Measurements from ENCODE around the gene BLMH.

The BLMH gene

GRCh38 chr17:30246460-30246859 is 45.3 kb downstream of the BLMH start:
- Histone ChIP-seq H3K36me3 (ENCODE audit: insufficient read depth, low read length) (peaks cover 34% of the 10 kb centered on the region), H3K27me3 (ENCODE audit: insufficient read depth, low read length) (no peaks in the 10 kb centered on the region), H3K4me1 (ENCODE audit: insufficient read depth, low read length) (no peaks in the 10 kb centered on the region), H3K4me3 (ENCODE audit: low read length) (no peak overlapping the region), H3K27ac (ENCODE audit: low read depth, low read length) (no peak overlapping the region), H3K9me3 (ENCODE audit: insufficient read depth, low read depth, low read length) (no peaks in the 10 kb centered on the region), H3K9ac (ENCODE audit: low read depth, low read length) (no peak overlapping the region)
- WGBS, result 92% methylated on average over 6 of the region's 7 CpGs

- H3K27ac ChIP-seq (ENCODE audit: low read depth, low read length), result no peak overlapping the region
- no peaks in the 10 kb centered on the region for H3K4me1 ChIP-seq (ENCODE audit: insufficient read depth, low read length)
- peaks cover 26% of the 10 kb centered on the region for H3K36me3 ChIP-seq (ENCODE audit: insufficient read depth, low read length)
- no peak overlapping the region for H3K4me3 ChIP-seq (ENCODE audit: low read length)
- no peaks in the 10 kb centered on the region for H3K27me3 ChIP-seq (ENCODE audit: insufficient read depth, low read length)
- H3K9me3 ChIP-seq (ENCODE audit: insufficient read depth, low read depth, low read length), result no peaks in the 10 kb centered on the region
- WGBS, result 77% methylated on average over 4 of the region's 4 CpGs
- H3K9ac ChIP-seq (ENCODE audit: low read depth, low read length), result no peak overlapping the region
Measured at GRCh38 chr17:30244853-30245385, 46.8 kb downstream of the BLMH start.

- no peaks in the 10 kb centered on the region for H3K9me3 ChIP-seq (ENCODE audit: insufficient read depth, low read depth, low read length)
- no peaks in the 10 kb centered on the region; the same call in none of the 2 replicates for H3K4me1 ChIP-seq (ENCODE audit: insufficient read depth, low read length)
- H3K27ac ChIP-seq (ENCODE audit: low read depth, low read length), result no peak overlapping the region
- no peak overlapping the region for H3K9ac ChIP-seq (ENCODE audit: low read depth, low read length)
- H3K4me3 ChIP-seq (ENCODE audit: low read length), result no peak overlapping the region
- WGBS, result 89% methylated on average over 8 of the region's 8 CpGs
- H3K36me3 ChIP-seq (ENCODE audit: insufficient read depth, low read length), result peaks cover 14% of the 10 kb centered on the region
- peaks cover 10% of the 10 kb centered on the region for H3K27me3 ChIP-seq (ENCODE audit: insufficient read depth, low read length)
Measured at GRCh38 chr17:30243568-30243967, 48.2 kb downstream of the BLMH start.

- Histone ChIP-seq H3K4me3 (ENCODE audit: low read length) (no peak overlapping the region), H3K27ac (ENCODE audit: low read depth, low read length) (no peak overlapping the region), H3K9me3 (ENCODE audit: insufficient read depth, low read depth, low read length) (no peaks in the 10 kb centered on the region), H3K9ac (ENCODE audit: low read depth, low read length) (no peak overlapping the region), H3K27me3 (ENCODE audit: insufficient read depth, low read length) (peaks cover 16% of the 10 kb centered on the region), H3K4me1 (ENCODE audit: insufficient read depth, low read length) (no peaks in the 10 kb centered on the region; the same call in none of the 2 replicates), H3K36me3 (ENCODE audit: insufficient read depth, low read length) (peaks cover 8% of the 10 kb centered on the region; the same call in 1 of the 2 replicates)
- WGBS, result 89% methylated on average over 4 of the region's 4 CpGs
Measured at GRCh38 chr17:30243002-30243401, 48.7 kb downstream of the BLMH start.

- Histone ChIP-seq H3K36me3 (ENCODE audit: insufficient read depth, low read length) (no peaks in the 10 kb centered on the region), H3K9ac (ENCODE audit: low read depth, low read length) (no peak overlapping the region), H3K4me3 (ENCODE audit: low read length) (no peak overlapping the region), H3K9me3 (ENCODE audit: insufficient read depth, low read depth, low read length) (no peaks in the 10 kb centered on the region), H3K27me3 (ENCODE audit: insufficient read depth, low read length) (peaks cover 34% of the 10 kb centered on the region), H3K27ac (ENCODE audit: low read depth, low read length) (no peak overlapping the region), H3K4me1 (ENCODE audit: insufficient read depth, low read length) (no peaks in the 10 kb centered on the region; the same call in none of the 2 replicates)
- 92% methylated on average over 5 of the region's 6 CpGs for WGBS
Measured at GRCh38 chr17:30241051-30241450, 50.7 kb downstream of the BLMH start.

GRCh38 chr17:30240177-30240576 is 51.6 kb downstream of the BLMH start:
- Histone ChIP-seq H3K4me3 (ENCODE audit: low read length) (no peak overlapping the region), H3K4me1 (ENCODE audit: insufficient read depth, low read length) (no peaks in the 10 kb centered on the region; the same call in none of the 2 replicates), H3K9me3 (ENCODE audit: insufficient read depth, low read depth, low read length) (no peaks in the 10 kb centered on the region), H3K27me3 (ENCODE audit: insufficient read depth, low read length) (peaks cover 42% of the 10 kb centered on the region), H3K27ac (ENCODE audit: low read depth, low read length) (no peak overlapping the region), H3K9ac (ENCODE audit: low read depth, low read length) (no peak overlapping the region), H3K36me3 (ENCODE audit: insufficient read depth, low read length) (no peaks in the 10 kb centered on the region)
- WGBS, result 94% methylated on average over 8 of the region's 8 CpGs

GRCh38 chr17:30239089-30239462 is 52.7 kb downstream of the BLMH start:
- no peaks in the 10 kb centered on the region for H3K9me3 ChIP-seq (ENCODE audit: insufficient read depth, low read depth, low read length)
- no peak overlapping the region for H3K4me3 ChIP-seq (ENCODE audit: low read length)
- H3K36me3 ChIP-seq (ENCODE audit: insufficient read depth, low read length), result no peaks in the 10 kb centered on the region
- H3K27ac ChIP-seq (ENCODE audit: low read depth, low read length), result no peak overlapping the region
- WGBS, result 51% methylated on average over 5 of the region's 5 CpGs
- no peak overlapping the region for H3K9ac ChIP-seq (ENCODE audit: low read depth, low read length)
- H3K4me1 ChIP-seq (ENCODE audit: insufficient read depth, low read length), result no peaks in the 10 kb centered on the region; the same call in none of the 2 replicates
- H3K27me3 ChIP-seq (ENCODE audit: insufficient read depth, low read length), result peaks cover 53% of the 10 kb centered on the region

GRCh38 chr17:30238387-30239088 is 53.2 kb downstream of the BLMH start:
- peak overlapping the region; percentile 47 for H3K4me3 ChIP-seq (ENCODE audit: low read length)
- no peak overlapping the region for H3K9ac ChIP-seq (ENCODE audit: low read depth, low read length)
- no peaks in the 10 kb centered on the region; the same call in none of the 2 replicates for H3K4me1 ChIP-seq (ENCODE audit: insufficient read depth, low read length)
- WGBS, result 4% methylated on average over 27 of the region's 27 CpGs
- peaks cover 59% of the 10 kb centered on the region for H3K27me3 ChIP-seq (ENCODE audit: insufficient read depth, low read length)
- no peaks in the 10 kb centered on the region for H3K36me3 ChIP-seq (ENCODE audit: insufficient read depth, low read length)
- no peaks in the 10 kb centered on the region for H3K9me3 ChIP-seq (ENCODE audit: insufficient read depth, low read depth, low read length)
- H3K27ac ChIP-seq (ENCODE audit: low read depth, low read length), result no peak overlapping the region

- H3K9ac ChIP-seq (ENCODE audit: low read depth, low read length), result no peak overlapping the region
- H3K27me3 ChIP-seq (ENCODE audit: insufficient read depth, low read length), result peaks cover 64% of the 10 kb centered on the region
- no peak overlapping the region for H3K27ac ChIP-seq (ENCODE audit: low read depth, low read length)
- H3K9me3 ChIP-seq (ENCODE audit: insufficient read depth, low read depth, low read length), result no peaks in the 10 kb centered on the region
- H3K4me1 ChIP-seq (ENCODE audit: insufficient read depth, low read length), result no peaks in the 10 kb centered on the region; the same call in none of the 2 replicates
- peak overlapping the region; percentile 47 for H3K4me3 ChIP-seq (ENCODE audit: low read length)
- no peaks in the 10 kb centered on the region for H3K36me3 ChIP-seq (ENCODE audit: insufficient read depth, low read length)
- 2% methylated on average over 7 of the region's 7 CpGs for WGBS
Measured at GRCh38 chr17:30238003-30238344, 53.8 kb downstream of the BLMH start.

GRCh38 chr17:30237296-30238002 is 54.3 kb downstream of the BLMH start:
- no peaks in the 10 kb centered on the region for H3K9me3 ChIP-seq (ENCODE audit: insufficient read depth, low read depth, low read length)
- no peak overlapping the region for H3K27ac ChIP-seq (ENCODE audit: low read depth, low read length)
- peak overlapping the region; percentile 47 for H3K4me3 ChIP-seq (ENCODE audit: low read length)
- WGBS, result 12% methylated on average over 21 of the region's 21 CpGs
- H3K4me1 ChIP-seq (ENCODE audit: insufficient read depth, low read length), result no peaks in the 10 kb centered on the region; the same call in none of the 2 replicates
- H3K9ac ChIP-seq (ENCODE audit: low read depth, low read length), result no peak overlapping the region
- peaks cover 70% of the 10 kb centered on the region for H3K27me3 ChIP-seq (ENCODE audit: insufficient read depth, low read length)
- H3K36me3 ChIP-seq (ENCODE audit: insufficient read depth, low read length), result no peaks in the 10 kb centered on the region

GRCh38 chr17:30236766-30237165 is 55.0 kb downstream of the BLMH start:
- Histone ChIP-seq H3K4me3 (ENCODE audit: low read length) (peak overlapping the region; percentile 42), H3K36me3 (ENCODE audit: insufficient read depth, low read length) (no peaks in the 10 kb centered on the region), H3K4me1 (ENCODE audit: insufficient read depth, low read length) (no peaks in the 10 kb centered on the region; the same call in none of the 2 replicates), H3K27ac (ENCODE audit: low read depth, low read length) (no peak overlapping the region), H3K9me3 (ENCODE audit: insufficient read depth, low read depth, low read length) (no peaks in the 10 kb centered on the region), H3K9ac (ENCODE audit: low read depth, low read length) (no peak overlapping the region), H3K27me3 (ENCODE audit: insufficient read depth, low read length) (peaks cover 76% of the 10 kb centered on the region)
- 5% methylated on average over 20 of the region's 20 CpGs for WGBS
